IPS-11a (cell line): ENCODE data around the gene SERPINB4.

Source experiments
- H3K4me3 ChIP-seq: one replicate; pipeline ENCODE4 v1.5.1; 2013; ENCODE audit warnings: low read depth, low read length, control low read depth

SERPINB4 gene

DNA sequence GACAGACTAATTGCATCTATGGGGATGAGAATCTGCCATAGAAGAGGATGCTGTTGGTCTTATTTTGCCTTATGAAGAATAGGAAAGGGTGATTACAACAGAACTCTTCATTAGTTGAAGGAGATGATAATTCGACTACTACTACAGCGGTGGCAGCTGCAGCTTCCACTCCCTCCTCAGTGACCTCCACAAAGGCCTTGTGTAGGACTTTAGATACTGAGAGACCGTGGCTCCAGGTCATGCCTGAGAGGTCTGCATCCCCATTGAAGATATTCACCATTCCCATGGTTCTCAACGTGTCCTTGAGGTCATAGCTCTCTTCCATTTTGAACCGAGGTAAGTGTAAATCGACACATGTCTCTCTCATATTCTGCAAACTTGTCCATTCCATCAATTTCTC lies 6.4 kb downstream of the SERPINB4 start:
- H3K4me3 ChIP-seq: no peak overlapping the region

DNA sequence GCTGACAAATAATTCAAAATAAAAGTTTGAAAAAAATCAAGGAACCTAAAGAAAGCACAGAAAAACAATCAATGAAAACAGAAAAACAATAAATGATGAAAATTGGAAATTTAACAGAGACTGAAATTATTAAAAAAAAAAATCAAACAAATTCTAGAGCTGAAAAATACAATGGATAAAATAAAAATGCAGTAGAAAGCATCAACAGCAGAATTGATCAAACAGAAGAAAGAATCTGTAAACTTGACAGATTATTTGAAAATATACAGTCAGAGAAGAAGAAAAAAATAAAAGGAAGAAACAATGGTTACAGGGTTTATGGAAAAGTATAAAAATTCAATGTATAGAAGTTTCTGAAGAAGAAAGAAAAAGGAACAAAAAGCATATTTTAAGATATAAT lies 16.2 kb downstream of the SERPINB4 start:
- H3K4me3 ChIP-seq: no peak overlapping the region

DNA sequence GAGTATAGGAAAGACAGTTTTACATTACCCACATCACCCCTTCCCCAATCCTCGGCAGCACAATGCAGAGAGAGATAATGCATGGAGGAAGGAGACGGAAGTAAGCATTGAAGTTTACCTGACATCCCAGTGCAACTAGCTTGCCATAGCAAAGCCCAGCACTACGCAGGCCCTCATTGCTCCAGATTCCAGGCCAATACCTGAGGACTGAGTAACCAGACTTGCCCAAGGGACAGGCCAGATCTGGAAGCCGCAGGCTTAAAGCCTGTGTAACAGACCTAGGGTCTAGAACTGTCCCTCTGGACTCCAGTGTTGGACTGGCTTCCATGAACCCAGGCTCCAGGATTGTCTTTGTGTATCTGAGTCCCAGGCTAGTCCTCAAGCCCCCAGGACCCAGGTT lies 17.6 kb downstream of the SERPINB4 start:
- no peak overlapping the region for H3K4me3 ChIP-seq

DNA sequence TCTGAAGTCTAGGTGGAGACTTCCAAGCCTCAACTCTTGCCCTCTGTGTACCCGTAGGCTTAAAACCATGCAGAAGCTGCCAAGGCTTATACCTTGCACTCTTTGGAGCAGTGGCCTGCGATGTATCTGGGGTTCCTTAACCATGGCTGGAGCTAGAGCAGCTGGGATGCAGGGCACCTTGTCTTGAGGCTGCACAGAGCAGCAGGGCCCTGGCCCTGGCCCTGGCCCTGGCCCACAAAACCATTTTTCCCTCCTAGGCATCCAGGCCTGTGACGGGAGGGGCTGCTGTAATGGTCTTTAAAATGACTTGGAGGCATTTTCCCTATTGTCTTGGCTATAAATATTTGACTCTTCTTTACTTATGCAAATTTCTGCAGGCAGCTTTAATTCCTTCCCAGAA lies 19.2 kb downstream of the SERPINB4 start:
- no peak overlapping the region for H3K4me3 ChIP-seq

DNA sequence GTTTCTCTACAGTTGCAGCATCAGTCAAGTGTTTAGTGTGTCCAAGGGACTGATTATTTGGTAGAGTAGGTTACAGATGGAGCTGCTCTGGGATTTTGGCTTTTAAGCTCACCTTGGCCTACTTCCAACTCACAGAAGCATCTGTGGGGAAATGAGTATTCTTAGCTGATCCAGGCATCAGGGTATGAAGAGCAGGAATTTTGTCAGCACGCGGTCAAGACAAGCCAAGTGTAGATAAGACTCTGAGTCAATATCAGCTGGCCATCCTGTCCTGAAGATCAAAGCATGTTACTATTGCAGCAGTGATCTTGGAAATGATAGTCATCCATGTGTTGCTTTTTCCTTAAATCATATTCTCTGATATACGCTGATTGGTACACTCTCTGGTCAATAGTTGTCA lies 24.4 kb downstream of the SERPINB4 start:
- H3K4me3 ChIP-seq: no peak overlapping the region

DNA sequence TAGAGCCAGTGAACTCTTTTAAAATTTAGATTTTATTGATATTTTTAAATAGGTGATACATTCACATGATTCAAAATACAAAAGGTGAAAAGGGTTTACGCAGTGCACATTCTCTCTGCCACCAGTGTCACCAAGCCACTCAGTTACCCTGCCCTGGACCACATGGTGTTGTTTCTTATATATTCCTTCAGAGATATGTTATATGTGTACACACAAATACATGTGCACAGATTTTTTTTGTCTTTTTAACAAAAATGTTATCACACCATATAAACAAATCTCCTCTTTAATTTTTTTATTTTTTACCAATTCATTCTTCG lies 26.2 kb downstream of the SERPINB4 start:
- H3K4me3 ChIP-seq: no peak overlapping the region

DNA sequence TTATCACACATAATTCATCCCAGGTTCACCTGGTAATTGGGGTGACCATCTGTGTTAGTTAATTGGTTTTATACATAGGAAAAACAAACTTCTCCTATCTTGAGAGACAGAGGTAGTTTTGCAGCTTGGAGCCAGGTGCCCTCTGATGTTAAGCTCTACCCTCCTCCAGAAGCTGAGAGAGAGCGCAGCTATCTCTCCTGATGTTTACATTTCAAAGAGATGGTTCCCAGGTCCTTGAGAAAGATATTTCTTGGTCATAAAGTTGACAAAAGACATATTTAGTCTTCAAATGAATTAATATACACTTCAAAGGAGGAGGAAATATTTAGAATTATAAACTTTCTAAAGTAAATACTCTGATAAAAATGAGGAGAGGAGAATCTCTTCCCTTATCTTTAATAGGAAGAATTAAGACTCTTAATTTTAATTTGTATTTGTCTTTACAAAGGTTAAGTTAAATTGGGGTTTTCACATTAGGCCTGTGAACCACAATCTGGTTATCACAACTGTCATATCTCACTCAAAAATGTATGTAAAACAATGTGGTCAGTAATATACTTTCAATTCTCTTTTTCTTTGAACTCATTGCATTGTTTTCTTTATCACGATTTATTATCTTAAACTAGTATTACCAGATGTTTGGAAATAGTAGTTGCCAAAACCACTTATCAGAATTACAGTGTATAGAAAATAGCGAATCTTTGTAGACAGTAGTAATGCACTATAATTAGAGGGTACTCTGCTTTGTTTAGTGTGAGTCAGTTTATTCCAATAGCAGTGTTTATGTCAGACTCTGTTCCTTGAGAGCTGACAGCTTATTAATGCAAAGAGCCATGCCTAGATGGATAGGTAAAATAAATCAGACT lies 26.8 kb downstream of the SERPINB4 start:
- H3K4me3 ChIP-seq: no peak overlapping the region

DNA sequence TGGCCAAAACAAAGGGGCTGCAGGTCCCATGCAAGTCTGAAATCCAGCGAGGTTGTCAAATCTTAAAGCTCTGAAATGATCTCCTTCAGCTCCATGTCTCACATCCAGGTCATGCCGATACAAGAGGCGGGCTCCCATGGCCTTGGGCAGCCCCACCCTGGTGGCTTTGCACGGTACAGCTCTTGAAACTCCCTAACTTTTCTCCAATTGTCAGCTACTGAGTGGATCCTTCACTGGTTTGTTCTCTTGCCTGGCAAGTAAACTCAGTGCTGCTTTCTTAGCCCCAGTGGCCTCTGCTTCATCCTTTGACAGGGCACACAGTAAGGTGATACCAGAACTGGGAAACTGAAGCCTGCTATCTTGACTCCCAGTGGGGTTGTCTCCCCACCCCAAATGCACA lies 30.6 kb downstream of the SERPINB4 start:
- no peak overlapping the region for H3K4me3 ChIP-seq

DNA sequence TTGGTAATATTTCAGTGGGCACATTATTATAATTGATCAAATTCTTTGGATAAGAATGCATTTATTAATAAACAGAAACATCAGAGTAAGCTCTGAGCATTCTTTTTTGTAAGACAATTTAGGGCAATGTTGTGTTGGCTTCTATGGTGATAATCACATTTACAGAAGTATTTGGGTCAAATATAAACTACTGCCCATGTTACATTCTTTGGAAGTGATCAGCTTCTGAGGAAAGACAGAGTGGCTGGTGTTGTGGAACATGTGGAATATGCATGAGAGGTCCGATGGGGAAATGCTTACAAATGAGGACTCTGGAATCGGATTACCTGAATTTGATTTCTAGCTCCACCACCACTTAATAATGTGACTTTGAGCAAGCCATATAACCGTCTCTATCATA lies 37.5 kb downstream of the SERPINB4 start:
- no peak overlapping the region for H3K4me3 ChIP-seq

DNA sequence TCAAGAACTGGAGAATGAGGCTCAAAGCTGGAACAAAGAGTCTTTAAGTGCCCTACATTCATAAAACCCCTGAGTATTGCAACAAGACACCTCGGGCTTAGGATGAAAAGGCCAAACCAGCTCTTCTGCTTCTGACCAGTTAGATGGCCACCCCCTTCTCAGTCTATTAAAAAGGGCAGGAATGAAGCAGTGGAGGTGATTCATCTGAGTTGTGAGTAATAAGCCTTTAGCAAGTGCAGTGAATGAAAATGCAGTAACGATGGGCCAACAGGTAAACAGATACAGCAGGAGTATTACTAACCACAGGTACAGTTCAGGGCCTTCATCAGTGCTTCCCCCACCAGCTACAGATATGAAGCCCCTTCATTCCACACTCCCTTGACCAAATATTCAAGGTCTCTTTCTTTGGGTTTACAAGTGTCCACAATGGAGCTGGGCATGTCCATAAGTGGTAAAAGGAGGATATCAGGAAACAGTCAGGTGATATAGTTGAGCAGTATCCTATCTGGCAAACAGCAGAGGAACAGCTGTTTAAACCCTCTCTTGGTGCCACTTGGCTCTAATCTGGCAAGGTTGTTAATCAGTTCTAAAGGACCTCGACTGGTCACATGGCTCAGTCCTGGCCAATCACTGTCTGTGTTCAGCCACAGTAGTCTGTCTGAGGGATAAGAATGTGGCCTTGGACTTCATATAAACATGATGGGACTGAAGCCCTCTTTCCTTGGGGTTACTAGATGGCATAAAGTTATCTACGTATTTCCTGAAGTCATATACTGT lies 39.1 kb downstream of the SERPINB4 start:
- H3K4me3 ChIP-seq: no peak overlapping the region

DNA sequence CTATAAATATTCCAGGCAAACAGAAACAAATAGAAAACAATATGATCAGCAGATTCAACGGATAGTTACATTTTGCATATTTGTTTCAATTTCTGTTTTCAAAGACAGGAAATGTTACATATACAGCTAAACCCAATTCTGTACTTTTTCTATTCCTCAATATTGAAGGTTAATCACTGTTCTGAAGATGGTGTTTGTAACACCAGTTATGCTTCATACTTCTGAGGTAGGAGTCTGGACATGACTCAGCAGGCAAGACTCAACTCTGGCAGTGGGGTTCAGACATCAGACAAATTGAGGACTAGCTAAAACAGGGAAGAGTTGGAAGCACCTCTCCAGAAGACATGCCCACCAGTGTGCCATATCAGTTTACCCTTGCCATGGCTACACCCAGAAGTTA lies 40.3 kb downstream of the SERPINB4 start:
- no peak overlapping the region for H3K4me3 ChIP-seq

DNA sequence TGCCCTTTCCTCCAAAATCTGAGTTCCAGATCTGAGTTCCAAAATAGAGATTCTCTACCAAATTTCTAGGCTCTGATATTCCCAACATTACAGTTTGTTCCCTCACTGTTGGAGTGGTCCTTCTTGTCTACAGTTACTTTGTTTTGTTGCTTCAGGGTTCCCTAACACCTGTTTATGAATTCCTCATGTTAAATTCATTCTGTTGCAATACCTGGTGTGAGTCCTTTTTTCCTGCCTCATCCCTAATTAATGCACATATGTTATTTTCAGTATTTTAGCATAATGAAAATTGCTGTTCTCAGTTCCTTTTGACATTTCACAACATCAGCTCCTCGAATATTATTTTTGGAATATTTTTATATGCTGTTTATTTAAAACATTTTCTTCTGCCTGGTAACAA lies 40.7 kb downstream of the SERPINB4 start:
- no peak overlapping the region for H3K4me3 ChIP-seq

DNA sequence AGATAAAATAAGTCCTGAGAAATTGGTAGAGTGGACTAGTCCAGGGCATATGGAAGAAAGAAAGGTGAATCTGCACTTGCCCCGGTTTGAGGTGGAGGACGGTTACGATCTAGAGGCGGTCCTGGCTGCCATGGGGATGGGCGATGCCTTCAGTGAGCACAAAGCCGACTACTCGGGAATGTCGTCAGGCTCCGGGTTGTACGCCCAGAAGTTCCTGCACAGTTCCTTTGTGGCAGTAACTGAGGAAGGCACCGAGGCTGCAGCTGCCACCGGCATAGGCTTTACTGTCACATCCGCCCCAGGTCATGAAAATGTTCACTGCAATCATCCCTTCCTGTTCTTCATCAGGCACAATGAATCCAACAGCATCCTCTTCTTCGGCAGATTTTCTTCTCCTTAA lies 47.1 kb downstream of the SERPINB4 start:
- H3K4me3 ChIP-seq: no peak overlapping the region

DNA sequence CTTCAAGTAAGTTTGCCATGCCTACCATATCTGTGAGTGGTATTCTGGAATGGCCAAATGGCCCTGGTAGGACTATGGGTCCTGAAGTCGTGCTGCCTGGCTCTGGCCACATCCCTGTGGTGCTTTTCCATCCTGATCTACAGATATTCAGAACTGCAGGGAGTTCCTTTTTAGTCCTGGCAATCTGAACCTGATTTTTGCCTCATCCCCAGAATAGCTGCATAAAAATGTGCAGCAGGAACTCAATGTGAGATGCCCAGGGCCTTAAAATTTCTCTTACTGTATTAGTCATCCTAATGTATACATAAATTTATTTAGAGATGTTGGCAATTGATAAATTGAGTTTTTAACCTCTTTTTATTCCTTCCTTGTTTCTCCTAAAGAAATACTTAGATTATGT lies 51.6 kb downstream of the SERPINB4 start:
- no peak overlapping the region for H3K4me3 ChIP-seq

DNA sequence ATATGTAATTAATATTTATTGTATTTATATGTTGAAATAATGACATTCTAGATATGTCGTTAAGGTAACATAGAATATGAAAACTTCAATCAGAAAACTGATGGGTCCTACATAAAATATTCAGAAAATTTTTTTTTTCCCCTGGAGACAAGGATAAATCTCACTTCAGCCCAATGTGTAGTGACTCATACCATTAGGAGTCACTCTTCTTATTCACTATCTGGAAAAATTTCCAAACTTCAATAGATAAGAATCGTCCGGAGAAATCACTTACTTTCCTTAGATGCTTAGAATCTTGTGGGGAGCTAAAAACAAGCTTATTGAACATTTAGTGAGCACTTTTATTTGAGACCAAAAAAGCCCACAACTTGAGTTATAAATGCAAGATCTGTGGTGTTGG lies 52.3 kb downstream of the SERPINB4 start:
- H3K4me3 ChIP-seq: no peak overlapping the region

DNA sequence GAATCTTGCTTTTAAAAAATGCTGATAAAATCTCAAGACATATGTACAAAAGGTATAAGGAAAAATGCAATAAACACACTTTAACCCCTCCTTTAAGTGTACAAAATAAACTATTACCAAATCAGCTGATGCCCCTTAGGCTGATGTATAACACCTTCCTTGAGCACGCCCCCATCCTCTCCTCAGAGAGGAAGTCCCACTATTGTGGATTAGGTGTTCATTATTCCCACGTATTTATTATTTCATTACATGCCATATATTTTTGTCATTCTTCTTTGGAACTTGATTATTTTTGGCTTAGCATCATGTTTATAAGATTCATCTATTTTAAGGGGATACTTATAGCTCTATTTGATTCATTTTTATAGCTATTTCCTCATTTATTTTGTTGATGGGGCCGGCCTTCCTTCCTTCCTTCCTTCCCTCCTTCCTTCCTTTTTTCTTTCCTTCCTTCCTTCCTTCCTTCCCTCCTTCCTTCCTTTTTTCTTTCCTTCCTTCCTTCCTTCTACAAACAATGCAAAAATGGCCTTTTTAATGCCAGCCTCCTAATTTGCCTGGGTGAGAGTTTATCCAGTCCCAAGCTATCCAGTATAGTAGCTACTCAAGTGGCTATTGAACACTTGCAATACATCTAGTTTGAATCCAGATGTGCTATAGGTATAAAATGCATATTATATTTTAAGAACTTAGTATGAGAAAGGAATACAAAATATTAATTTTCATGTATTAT lies 52.9 kb downstream of the SERPINB4 start:
- no peak overlapping the region for H3K4me3 ChIP-seq

DNA sequence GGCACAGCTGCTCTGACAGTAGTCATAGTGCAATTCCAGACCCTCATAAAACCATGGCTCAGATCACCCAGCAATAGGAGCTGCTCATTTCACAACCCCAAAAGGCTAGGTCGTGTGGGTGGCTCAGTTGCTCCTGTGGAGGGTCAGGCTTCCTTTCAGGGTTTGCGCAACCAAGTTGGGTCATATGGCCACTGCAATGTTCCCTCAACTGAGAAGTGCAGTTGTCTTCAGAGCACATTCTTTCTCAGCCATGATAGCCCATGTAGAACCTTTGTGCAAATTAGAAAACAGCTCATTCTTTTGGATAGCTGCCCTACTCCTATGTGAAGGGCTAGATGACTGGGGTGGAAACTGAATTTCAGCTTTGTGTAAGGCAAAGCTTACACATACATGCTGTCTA lies 53.7 kb downstream of the SERPINB4 start:
- H3K4me3 ChIP-seq: no peak overlapping the region

DNA sequence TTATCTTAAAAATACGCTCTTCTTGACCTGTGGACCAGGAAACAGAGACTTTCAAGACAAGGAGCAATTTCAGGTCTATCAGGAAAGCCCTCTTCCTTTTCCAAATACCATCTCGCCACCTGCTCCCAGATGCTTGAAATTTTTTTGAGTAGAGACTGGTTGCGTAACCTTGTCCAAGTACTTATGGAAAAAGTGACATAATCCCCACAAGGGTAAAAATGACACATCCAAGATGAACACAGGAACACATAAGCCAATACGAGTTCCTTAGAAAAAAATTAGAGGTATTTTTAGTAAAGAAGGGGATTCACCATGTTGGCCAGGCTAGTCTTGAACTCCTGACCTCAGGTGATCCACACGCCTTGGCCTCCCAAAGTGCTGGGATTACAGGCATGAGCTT lies 55.1 kb downstream of the SERPINB4 start:
- no peak overlapping the region for H3K4me3 ChIP-seq
